GM18507 (cell line): Measurements from ENCODE around the gene HSPB6.
A peak's percentile ranks its signal among the peaks of the same experiment; 100 is the strongest.

ENCODE experiments used
- DNase-seq: peaks from one replicate; pipeline ENCODE4 v3.0.0; 2011; ENCODE audit warnings: low read depth; ENCODE audit not compliant: insufficient read length; ENCODE audit errors: extremely low spot score
- FAIRE-seq: peaks from 2 replicates; lab custom pipeline; 2011; peaks lifted over from hg19 to GRCh38; lab: Jason Lieb, UNC

HSPB6 gene

GRCh38 chr19:35748106-35749020, 8.5 kb downstream of the HSPB6 start, which contains the start of gene LIN37:
Gene LIN37 (plus strand): TSS chr19:35748576. CDS start chr19:35748725, 149 bp downstream.
- DNase-seq (peak; percentile 83), FAIRE-seq (peak; percentile 99)

GRCh38 chr19:35746531-35746930, 10.3 kb downstream of the HSPB6 start:
- FAIRE-seq (no peak), DNase-seq (no peak)

GRCh38 chr19:35746087-35746462, 10.8 kb downstream of the HSPB6 start:
- DNase-seq = no peak
- FAIRE-seq = no peak

- DNase-seq = peak; percentile 84
- peak; percentile 99 for FAIRE-seq
Observed at GRCh38 chr19:35745328-35746086, 11.3 kb downstream of the HSPB6 start, which contains the start of the genes PSENEN and U2AF1L4. Gene PSENEN (plus strand): TSS chr19:35745651. CDS start chr19:35745931, 280 bp downstream. Gene U2AF1L4 (minus strand): TSS chr19:35745418. CDS start chr19:35745391, 27 bp downstream.

GRCh38 chr19:35744430-35745327, 12.2 kb downstream of the HSPB6 start:
- peak; percentile 92 for FAIRE-seq
- no peak for DNase-seq

GRCh38 chr19:35743640-35744429, 13.0 kb downstream of the HSPB6 start:
- DNase-seq = no peak
- FAIRE-seq = no peak

- DNase-seq (peak; percentile 32), FAIRE-seq (peak; percentile 95)
Observed at GRCh38 chr19:35742121-35742724, 14.6 kb downstream of the HSPB6 start, which contains the start of gene IGFLR1. Gene IGFLR1 (minus strand): TSS chr19:35742452. CDS start chr19:35741180, 1,272 bp downstream.

GRCh38 chr19:35741203-35741515, 15.7 kb downstream of the HSPB6 start:
- no peak for DNase-seq
- no peak for FAIRE-seq

- FAIRE-seq = peak; percentile 93
Observed at GRCh38 chr19:35740423-35741202, 16.2 kb downstream of the HSPB6 start.

GRCh38 chr19:35740108-35740422, 16.8 kb downstream of the HSPB6 start:
- no peak for FAIRE-seq
- DNase-seq = no peak

More at GRCh38 chr19:35740423-35741202, 16.2 kb downstream of the HSPB6 start:
- peak; percentile 90 for DNase-seq

- no peak for DNase-seq
- no peak for FAIRE-seq
Observed at GRCh38 chr19:35739275-35740107, 17.3 kb downstream of the HSPB6 start.

GRCh38 chr19:35738887-35739229, 18.0 kb downstream of the HSPB6 start:
- DNase-seq = no peak
- no peak for FAIRE-seq

- no peak for FAIRE-seq
- DNase-seq = no peak
Observed at GRCh38 chr19:35738021-35738886, 18.6 kb downstream of the HSPB6 start.

GRCh38 chr19:35736913-35737886, 19.6 kb downstream of the HSPB6 start:
- DNase-seq (no peak), FAIRE-seq (no peak)

GRCh38 chr19:35734889-35735288, 21.9 kb downstream of the HSPB6 start:
- no peak for FAIRE-seq
- DNase-seq = no peak
